Measurements from ENCODE around the gene MCMBP. TPM values are rescaled to one million over a fixed set of nuclear protein-coding genes. Genes with fewer than 3 reads are reported as not detected.
A peak's percentile ranks its signal among the peaks of the same experiment; 100 is the strongest.
"Not testable (repeated sequence)": the region's sequence is repeated elsewhere in the genome, so short reads cannot be mapped to it uniquely, and the experiment has no call there.

The MCMBP gene
- total and polyA plus RNA-seq, 4 donors = 17.4 to 46.1 (median 33.1) TPM

GRCh38 chr10:119889201-119889600 lies 16.6 kb upstream of the MCMBP start:
- H3K9me3 ChIP-seq (ENCODE audit: control insufficient read depth, low read length); H3K27ac ChIP-seq (ENCODE audit: low read depth in 1 of 2, low read length in 2 of 2); ATAC-seq (ENCODE audit: low FRiP score); H3K27me3 ChIP-seq (ENCODE audit: control insufficient read depth in 1 of 2, insufficient read depth in 2 of 2, low read length in 1 of 2); intact Hi-C loops (cut with DNase I); DNase-seq; H3K36me3 ChIP-seq (ENCODE audit: control insufficient read depth in 1 of 2, insufficient read depth in 2 of 2, low read length in 1 of 2); H3K4me1 ChIP-seq (ENCODE audit: control insufficient read depth in 1 of 2, insufficient read depth in 2 of 2, low read length in 2 of 2); H3K4me3 ChIP-seq (ENCODE audit: low read length in 2 of 2): not testable (repeated sequence)
- 74 to 81% methylated on average over 3 of the region's 3 CpGs for WGBS, 2 donors

DNA sequence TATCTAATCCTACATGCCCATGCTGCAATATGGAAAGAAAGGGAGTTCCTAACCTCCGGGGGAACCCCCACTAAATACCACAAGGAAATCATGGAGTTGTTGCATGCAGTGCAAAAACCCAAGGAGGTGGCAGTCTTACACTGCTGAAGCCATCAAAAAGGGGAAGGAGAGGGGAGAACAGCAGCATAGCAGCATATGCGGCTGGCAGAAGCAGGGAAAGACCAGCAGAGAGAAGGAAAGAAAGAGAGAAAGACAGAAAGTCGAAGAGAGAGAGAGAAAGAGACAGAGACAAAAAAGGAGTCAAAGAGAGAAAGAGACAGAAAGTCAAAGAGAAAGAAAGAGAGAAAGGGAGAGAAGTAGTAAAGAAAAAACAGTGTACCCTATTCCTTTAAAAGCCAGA lies 16.1 kb upstream of the MCMBP start:
- H3K27ac ChIP-seq (ENCODE audit: low read depth in 1 of 2, low read length in 2 of 2); H3K36me3 ChIP-seq (ENCODE audit: control insufficient read depth in 1 of 2, insufficient read depth in 2 of 2, low read length in 1 of 2); H3K27me3 ChIP-seq (ENCODE audit: control insufficient read depth in 1 of 2, insufficient read depth in 2 of 2, low read length in 1 of 2); H3K4me1 ChIP-seq (ENCODE audit: control insufficient read depth in 1 of 2, insufficient read depth in 2 of 2, low read length in 2 of 2); H3K9me3 ChIP-seq (ENCODE audit: control insufficient read depth, low read length); DNase-seq; ATAC-seq (ENCODE audit: low FRiP score); H3K4me3 ChIP-seq (ENCODE audit: low read length in 2 of 2); intact Hi-C loops (cut with DNase I): not testable (repeated sequence)
- 79 to 82% methylated on average over 3 of the region's 3 CpGs for WGBS, 2 donors

DNA sequence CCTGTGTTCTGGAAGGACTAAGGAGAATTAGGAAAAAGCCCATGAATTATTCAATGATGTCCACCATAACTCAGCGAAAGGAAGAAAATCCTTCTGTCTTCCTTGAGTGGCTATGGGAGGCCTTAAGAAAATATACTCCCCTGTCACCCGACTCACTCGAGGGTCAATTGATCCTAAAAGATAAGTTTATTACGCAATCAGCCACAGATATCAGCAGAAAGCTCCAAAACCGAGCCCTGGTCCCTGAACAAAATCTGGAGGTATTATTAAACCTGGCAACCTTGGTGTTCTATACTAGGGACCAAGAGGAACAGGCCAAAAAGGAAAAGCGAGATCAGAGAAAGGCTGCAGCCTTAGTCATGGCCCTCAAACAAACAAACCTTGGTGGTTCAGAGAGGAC lies 13.4 kb upstream of the MCMBP start:
- H3K4me1 ChIP-seq (ENCODE audit: control insufficient read depth in 1 of 2, insufficient read depth in 2 of 2, low read length in 2 of 2); DNase-seq; H3K27ac ChIP-seq (ENCODE audit: low read depth in 1 of 2, low read length in 2 of 2); H3K9me3 ChIP-seq (ENCODE audit: control insufficient read depth, low read length); ATAC-seq (ENCODE audit: low FRiP score); H3K4me3 ChIP-seq (ENCODE audit: low read length in 2 of 2); H3K36me3 ChIP-seq (ENCODE audit: control insufficient read depth in 1 of 2, insufficient read depth in 2 of 2, low read length in 1 of 2); H3K27me3 ChIP-seq (ENCODE audit: control insufficient read depth in 1 of 2, insufficient read depth in 2 of 2, low read length in 1 of 2); intact Hi-C loops (cut with DNase I): not testable (repeated sequence)
- WGBS, 2 donors = 85 to 90% methylated on average over 6 of the region's 6 CpGs

GRCh38 chr10:119883901-119884611 lies 11.4 kb upstream of the MCMBP start:
- ATAC-seq (ENCODE audit: low FRiP score); DNase-seq; H3K4me3 ChIP-seq (ENCODE audit: low read length in 2 of 2); H3K9me3 ChIP-seq (ENCODE audit: control insufficient read depth, low read length); H3K27ac ChIP-seq (ENCODE audit: low read depth in 1 of 2, low read length in 2 of 2); H3K4me1 ChIP-seq (ENCODE audit: control insufficient read depth in 1 of 2, insufficient read depth in 2 of 2, low read length in 2 of 2); H3K27me3 ChIP-seq (ENCODE audit: control insufficient read depth in 1 of 2, insufficient read depth in 2 of 2, low read length in 1 of 2); H3K36me3 ChIP-seq (ENCODE audit: control insufficient read depth in 1 of 2, insufficient read depth in 2 of 2, low read length in 1 of 2); intact Hi-C loops (cut with DNase I): not testable (repeated sequence)
- WGBS, 2 donors = 51 to 60% methylated on average over 11 of the region's 11 CpGs

DNA sequence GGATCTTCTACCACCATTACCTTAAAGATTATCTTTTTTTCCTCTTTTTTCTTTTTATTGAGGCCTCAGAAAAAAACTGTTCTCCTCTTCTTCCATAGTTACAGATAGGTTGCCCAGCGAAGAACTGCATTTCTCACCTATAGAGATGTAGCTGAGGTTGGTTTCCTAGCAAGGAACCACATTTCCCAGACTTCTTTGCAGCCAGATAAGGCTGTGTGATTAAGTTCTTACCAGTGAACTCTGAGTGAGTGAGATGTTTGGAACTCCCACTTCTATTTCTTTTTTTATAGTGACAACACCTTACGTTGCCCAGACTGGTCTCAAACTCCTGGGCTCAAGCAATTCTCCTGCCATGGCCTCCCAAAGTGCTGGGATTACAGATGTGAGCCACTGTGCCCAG lies 5.9 kb upstream of the MCMBP start:
- H3K9me3 ChIP-seq (ENCODE audit: control insufficient read depth, low read length) = no peaks in the 10 kb centered on the region
- 53 to 68% methylated on average over 2 of the region's 2 CpGs for WGBS, 2 donors
- no peak for DNase-seq
- H3K36me3 ChIP-seq (ENCODE audit: control insufficient read depth in 1 of 2, insufficient read depth in 2 of 2, low read length in 1 of 2) = no peaks in the 10 kb centered on the region
- H3K4me1 ChIP-seq (ENCODE audit: control insufficient read depth in 1 of 2, insufficient read depth in 2 of 2, low read length in 2 of 2) = peaks cover 0 to 4% of the 10 kb centered on the region in 2 donors
- no peak overlapping the region for H3K4me3 ChIP-seq (ENCODE audit: low read length in 2 of 2)
- no peak for ATAC-seq (ENCODE audit: low FRiP score)
- H3K27me3 ChIP-seq (ENCODE audit: control insufficient read depth in 1 of 2, insufficient read depth in 2 of 2, low read length in 1 of 2) = no peaks in the 10 kb centered on the region
- no peak overlapping the region for H3K27ac ChIP-seq (ENCODE audit: low read depth in 1 of 2, low read length in 2 of 2)
- intact Hi-C loops (cut with DNase I) = no loop called here

DNA sequence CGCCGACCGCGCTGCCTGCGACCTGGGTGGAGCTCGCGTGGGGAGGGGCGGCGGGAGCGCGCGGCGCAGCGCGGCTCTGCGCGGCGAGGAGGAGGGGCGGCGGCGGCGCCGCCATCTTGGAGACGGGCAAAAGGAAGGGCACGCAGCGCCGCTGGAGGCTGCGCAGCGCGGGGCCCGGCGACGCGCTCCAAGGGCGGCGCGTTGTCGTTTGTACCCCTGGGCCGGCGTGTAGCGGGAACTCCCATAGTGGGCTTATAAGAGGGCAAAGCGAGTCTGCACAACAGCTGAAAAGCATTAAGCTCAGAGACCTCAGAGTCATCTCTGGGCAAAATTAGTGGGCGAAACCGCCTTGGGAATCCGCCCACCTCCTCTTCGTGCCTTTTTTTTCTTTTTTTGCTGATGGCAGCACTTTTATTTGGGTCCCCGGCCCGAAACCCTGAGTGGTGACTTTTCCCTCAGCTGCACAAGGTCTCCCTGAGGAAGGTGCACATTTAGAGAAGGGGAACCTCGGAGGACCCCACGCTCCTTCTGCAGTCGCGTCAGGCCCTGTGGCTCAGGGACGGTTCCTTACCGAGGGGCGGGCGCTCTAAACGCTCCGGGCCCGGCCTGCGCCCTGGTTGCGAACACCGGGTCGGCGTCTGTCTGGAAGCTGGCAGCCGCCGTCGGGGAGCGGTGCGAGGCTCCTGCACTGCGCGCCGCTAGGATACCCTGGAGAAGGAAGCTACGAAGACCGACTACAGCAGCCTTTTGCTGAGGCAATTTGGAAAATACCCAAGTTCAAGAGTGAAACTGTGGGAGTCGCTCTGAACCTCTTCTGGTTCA lies 428 bp upstream of the MCMBP start:
- 0% methylated on average over 64 to 75 of the region's 75 CpGs for WGBS, 2 donors
- Histone ChIP-seq H3K27me3 (ENCODE audit: control insufficient read depth in 1 of 2, insufficient read depth in 2 of 2, low read length in 1 of 2) (peaks cover 0 to 1% of the 10 kb centered on the region in 2 donors), H3K27ac (ENCODE audit: low read depth in 1 of 2, low read length in 2 of 2) (peak overlapping the region; percentile 61 to 83), H3K36me3 (ENCODE audit: control insufficient read depth in 1 of 2, insufficient read depth in 2 of 2, low read length in 1 of 2) (no peaks in the 10 kb centered on the region), H3K9me3 (ENCODE audit: control insufficient read depth, low read length) (no peaks in the 10 kb centered on the region), H3K4me1 (ENCODE audit: control insufficient read depth in 1 of 2, insufficient read depth in 2 of 2, low read length in 2 of 2) (peaks cover 0 to 4% of the 10 kb centered on the region in 2 donors), H3K4me3 (ENCODE audit: low read length in 2 of 2) (peak overlapping the region; percentile 95 to 97)
- DNase-seq (peak; percentile 94 to 96), ATAC-seq (ENCODE audit: low FRiP score) (peak; percentile 99)
- intact Hi-C loops (cut with DNase I) = loop anchor here in 1 of 2 donors (1.0 to 5.0 kb wide), 2 partner anchors 19 to 191 kb away; partner anchors contain the start of gene SEC23IP

- H3K4me1 ChIP-seq (ENCODE audit: control insufficient read depth in 1 of 2, insufficient read depth in 2 of 2, low read length in 2 of 2) = peaks cover 3 to 4% of the 10 kb centered on the region in 2 donors
Observed at GRCh38 chr10:119871881-119872609, 598 bp downstream of the MCMBP start.

DNA sequence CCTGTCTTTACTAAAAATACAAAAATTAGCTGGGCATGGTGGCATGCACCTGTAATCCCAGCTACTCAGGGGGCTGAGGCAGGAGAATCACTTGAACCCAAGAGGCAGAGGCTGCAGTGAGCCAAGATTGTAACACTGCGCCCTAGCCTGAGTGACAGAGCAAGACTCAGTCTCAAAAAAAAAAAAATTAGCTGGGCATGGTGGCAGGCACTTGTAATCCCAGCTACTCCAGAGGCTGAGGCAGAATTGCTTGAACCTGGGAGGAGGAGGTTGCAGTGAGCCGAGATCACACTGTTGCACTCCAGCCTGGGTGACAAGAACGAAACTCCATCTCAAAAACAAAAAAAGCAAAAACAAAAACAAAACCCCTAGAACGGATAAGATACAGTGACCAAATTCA lies 3.2 kb downstream of the MCMBP start:
- H3K27me3 ChIP-seq (ENCODE audit: control insufficient read depth in 1 of 2, insufficient read depth in 2 of 2, low read length in 1 of 2); intact Hi-C loops (cut with DNase I); H3K4me3 ChIP-seq (ENCODE audit: low read length in 2 of 2); H3K4me1 ChIP-seq (ENCODE audit: control insufficient read depth in 1 of 2, insufficient read depth in 2 of 2, low read length in 2 of 2); H3K9me3 ChIP-seq (ENCODE audit: control insufficient read depth, low read length); DNase-seq; H3K27ac ChIP-seq (ENCODE audit: low read depth in 1 of 2, low read length in 2 of 2); ATAC-seq (ENCODE audit: low FRiP score); H3K36me3 ChIP-seq (ENCODE audit: control insufficient read depth in 1 of 2, insufficient read depth in 2 of 2, low read length in 1 of 2): not testable (repeated sequence)
- WGBS, 2 donors = 74% methylated on average over 4 of the region's 4 CpGs

More at GRCh38 chr10:119871881-119872609, 598 bp downstream of the MCMBP start:
- intact Hi-C loops (cut with DNase I) = loop anchor here in 1 of 2 donors (5.0 kb wide), 1 partner anchor 190 kb away; no protein-coding TSS in a partner anchor
- H3K9me3 ChIP-seq (ENCODE audit: control insufficient read depth, low read length) = no peaks in the 10 kb centered on the region
- H3K27ac ChIP-seq (ENCODE audit: low read depth in 1 of 2, low read length in 2 of 2) = peak overlapping the region; percentile 61 to 83
- ATAC-seq (ENCODE audit: low FRiP score) (peak; percentile 37), DNase-seq (peak; percentile 75 to 85)
- no peaks in the 10 kb centered on the region for H3K36me3 ChIP-seq (ENCODE audit: control insufficient read depth in 1 of 2, insufficient read depth in 2 of 2, low read length in 1 of 2)
- WGBS, 2 donors = 0% methylated on average over 54 to 56 of the region's 56 CpGs
- peak overlapping the region; percentile 95 to 97 for H3K4me3 ChIP-seq (ENCODE audit: low read length in 2 of 2)
- peaks cover 0 to 1% of the 10 kb centered on the region in 2 donors for H3K27me3 ChIP-seq (ENCODE audit: control insufficient read depth in 1 of 2, insufficient read depth in 2 of 2, low read length in 1 of 2)
